Stimulated activated CD4-positive, alpha-beta T cell treated with anti-CD3 and anti-CD28 coated beads, Interleukin-12 subunit alpha, Interleukin-12 subunit beta, amount 100 ng/mL, for 24 hours (primary cell): ENCODE measurements around the gene SLC16A5.
"Not testable (repeated sequence)": the region's sequence is repeated elsewhere in the genome, so short reads cannot be mapped to it uniquely, and the experiment has no call there.

Experiments
- DNase-seq, 2 experiments: peaks; one replicate each; pipeline ENCODE4 v3.0.0-alpha.2; 2020; ENCODE audit warnings: low read depth in 2 of 2

SLC16A5 gene

GRCh38 chr17:75110234-75110937 is 22.6 kb downstream of the SLC16A5 start:
- no peak for DNase-seq

GRCh38 chr17:75111777-75112335 is 24.1 kb downstream of the SLC16A5 start:
- no peak for DNase-seq

- peak; percentile 76 to 87 for DNase-seq
Measured at GRCh38 chr17:75113798-75114551, 26.2 kb downstream of the SLC16A5 start.

DNA sequence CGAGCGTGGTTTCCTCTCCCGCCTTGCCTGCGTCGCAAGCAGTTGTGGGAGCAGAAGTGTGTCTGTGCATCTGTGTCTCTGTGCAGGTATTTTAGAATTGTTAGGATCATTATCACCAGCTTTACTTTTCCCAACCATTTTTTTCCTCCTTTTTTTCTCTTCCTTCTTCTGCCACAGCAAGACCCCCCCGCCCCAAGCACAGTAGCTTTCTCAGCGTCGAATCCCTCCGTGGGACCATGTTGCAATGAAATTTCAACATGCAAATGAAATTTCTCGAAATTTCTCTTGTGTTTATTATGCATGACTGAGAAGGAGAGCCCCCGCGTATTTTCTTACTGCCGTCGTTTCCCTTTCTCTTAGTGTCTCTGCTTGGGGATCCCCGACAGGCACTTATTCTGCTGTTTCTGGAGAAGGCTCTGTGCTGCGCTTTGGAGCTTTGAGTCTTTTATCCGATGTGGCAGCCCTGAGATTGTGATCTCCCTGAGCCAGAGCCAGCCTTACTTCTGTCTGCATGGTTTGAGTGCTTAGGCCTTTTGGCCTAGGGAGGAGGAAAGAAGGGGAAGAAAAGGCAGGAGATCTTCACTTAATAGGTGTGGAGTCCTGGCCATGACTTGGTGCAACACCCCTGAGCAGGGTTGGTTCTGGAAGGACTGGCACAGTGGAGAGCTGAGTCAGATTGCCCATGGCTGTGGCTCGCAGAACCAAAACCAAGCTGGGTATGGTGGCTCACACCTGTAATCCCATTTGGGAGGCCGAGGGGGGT is 27.0 kb downstream of the SLC16A5 start:
- no peak for DNase-seq

DNA sequence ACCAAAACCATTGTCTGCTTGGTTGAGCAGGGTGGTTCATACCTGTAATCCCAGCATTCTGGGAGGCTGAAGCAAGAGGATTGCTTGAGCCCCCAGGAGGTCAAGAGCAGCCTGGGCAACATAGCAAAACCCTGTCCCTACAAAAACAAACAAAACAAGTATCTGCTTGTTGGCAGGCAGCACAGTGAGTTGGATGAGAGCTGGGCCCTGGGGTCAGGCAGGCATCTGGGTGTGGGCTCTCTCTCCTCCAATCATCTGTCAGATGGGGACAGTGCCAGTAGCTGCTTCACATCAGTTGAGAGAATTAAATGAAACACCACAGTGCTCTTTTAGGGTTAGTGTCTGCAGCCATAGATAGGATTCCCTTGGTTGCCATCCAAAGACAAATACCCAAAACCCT is 27.8 kb downstream of the SLC16A5 start:
- no peak for DNase-seq

- DNase-seq: no peak
Measured at GRCh38 chr17:75116737-75117136, 29.0 kb downstream of the SLC16A5 start.

GRCh38 chr17:75118307-75118706 is 30.6 kb downstream of the SLC16A5 start:
- DNase-seq: no peak

GRCh38 chr17:75124041-75124818 is 36.5 kb downstream of the SLC16A5 start:
- peak; percentile 44 to 55 for DNase-seq

- no peak for DNase-seq
Measured at GRCh38 chr17:75124819-75125162, 37.0 kb downstream of the SLC16A5 start.

- DNase-seq: no peak
Measured at GRCh38 chr17:75125984-75126383, 38.2 kb downstream of the SLC16A5 start.

GRCh38 chr17:75126954-75127353 is 39.2 kb downstream of the SLC16A5 start:
- DNase-seq: no peak

GRCh38 chr17:75127936-75128335 is 40.2 kb downstream of the SLC16A5 start:
- not testable (repeated sequence) for DNase-seq

DNA sequence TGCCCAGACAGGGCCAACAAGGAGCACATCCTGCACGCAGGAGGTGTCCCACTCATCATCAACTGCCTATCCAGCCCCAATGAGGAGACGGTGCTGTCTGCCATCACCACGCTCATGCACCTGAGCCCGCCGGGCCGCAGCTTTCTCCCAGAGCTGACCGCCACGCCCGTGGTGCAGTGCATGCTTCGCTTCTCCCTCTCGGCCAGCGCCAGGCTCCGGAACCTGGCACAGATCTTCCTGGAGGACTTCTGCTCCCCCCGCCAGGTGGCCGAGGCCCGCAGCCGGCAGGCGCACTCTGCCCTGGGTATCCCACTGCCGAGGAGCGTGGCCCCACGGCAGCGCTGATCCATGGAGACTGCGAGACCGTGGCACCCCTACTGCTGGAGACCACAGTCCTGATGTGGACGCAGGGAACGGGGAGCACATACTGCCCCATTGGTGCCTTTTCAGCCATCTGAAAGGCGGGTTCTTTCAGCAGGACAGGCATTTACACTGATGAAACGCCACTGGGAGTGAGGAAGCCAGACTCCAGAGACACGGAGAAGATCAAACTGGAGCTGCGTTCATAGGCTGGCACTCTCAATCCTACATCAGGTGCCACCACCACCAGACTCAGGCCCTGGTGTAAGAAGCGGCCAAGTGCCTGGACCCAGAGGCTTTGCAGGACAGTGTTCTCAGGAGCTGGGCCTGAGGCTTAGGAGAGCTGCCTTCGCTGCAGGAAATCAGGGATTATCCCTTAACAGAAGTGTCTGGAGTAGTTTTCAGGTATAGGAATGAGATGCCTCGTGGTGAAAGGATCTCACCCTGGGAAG is 41.1 kb downstream of the SLC16A5 start:
- no peak for DNase-seq

- no peak for DNase-seq
Measured at GRCh38 chr17:75129576-75129975, 41.8 kb downstream of the SLC16A5 start.

- no peak for DNase-seq
Measured at GRCh38 chr17:75130059-75130631, 42.4 kb downstream of the SLC16A5 start.

- no peak for DNase-seq
Measured at GRCh38 chr17:75130632-75131277, 43.0 kb downstream of the SLC16A5 start.

- peak; percentile 54 to 75 for DNase-seq
Measured at GRCh38 chr17:75131278-75132017, 43.7 kb downstream of the SLC16A5 start, which contains the start of gene NT5C. Gene NT5C, minus strand, starts transcription at chr17:75131742. Its CDS starts 35 bp downstream, at chr17:75131707.

DNA sequence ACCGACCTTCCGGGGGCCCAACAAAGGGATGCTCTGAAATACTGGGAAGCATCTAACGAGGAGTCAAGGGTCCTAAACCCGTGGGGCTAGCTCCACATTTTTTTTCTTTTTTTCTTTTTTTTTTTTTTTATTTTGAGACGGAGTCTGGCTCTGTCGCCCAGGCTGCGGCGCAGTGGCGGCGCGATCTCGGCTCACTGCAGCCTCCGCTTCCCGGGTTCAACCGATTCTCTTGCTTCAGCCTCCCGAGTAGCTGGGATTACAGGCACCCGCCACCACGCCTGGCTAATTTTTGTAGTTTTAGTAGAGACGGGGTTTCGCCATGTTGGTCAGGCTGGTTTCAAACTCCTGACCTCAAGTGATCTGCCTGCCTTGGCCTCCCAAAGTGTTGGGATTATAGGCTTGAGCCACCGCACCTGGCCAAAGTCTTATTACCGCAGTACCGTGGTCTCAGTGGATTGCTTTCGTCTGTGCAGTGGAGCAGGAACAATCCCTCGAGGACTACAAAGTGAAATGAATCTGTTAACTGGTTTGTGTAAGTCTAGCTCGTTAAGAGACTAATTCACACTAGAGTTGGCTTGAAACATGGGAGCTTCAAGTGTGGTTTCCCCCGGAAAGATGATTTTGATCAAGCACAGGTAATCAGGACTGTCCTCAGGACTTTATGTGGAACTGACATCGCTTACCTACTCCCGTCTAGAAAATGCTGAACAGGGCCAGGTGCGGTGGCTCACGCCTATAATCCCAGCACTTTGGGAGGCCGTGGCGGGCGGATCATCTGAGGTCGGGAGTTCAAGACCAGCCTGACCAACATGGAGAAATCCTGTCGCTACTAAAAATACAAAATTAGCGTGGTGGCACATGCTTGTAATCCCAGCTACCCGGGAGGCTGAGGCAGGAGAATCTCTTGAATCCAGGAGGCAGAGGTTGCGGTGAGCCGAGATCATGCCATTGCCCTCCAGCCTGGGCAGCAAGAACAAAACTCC is 44.6 kb downstream of the SLC16A5 start:
- DNase-seq: not testable (repeated sequence)
